HG02943 (cell line): ENCODE data around the gene RSF1.

Experiments
- ATAC-seq: cut with Tn5 transposase; IDR thresholded peaks from one replicate; pipeline ENCODE4 v1.9.1; 2021; ENCODE audit warnings: mild to moderate bottlenecking, low read depth, moderate library complexity; ENCODE audit not compliant: unreplicated experiment

RSF1 gene

GRCh38 chr11:77699425-77699824, 121.1 kb downstream of the RSF1 start:
- no peak for ATAC-seq

- no peak for ATAC-seq
These were observed 121.6 kb downstream of the RSF1 start for GRCh38 chr11:77698896-77699295.

- no peak for ATAC-seq
These were observed 122.7 kb downstream of the RSF1 start for GRCh38 chr11:77697865-77698264.

- ATAC-seq = no peak
These were observed 125.1 kb downstream of the RSF1 start for GRCh38 chr11:77695417-77695816.

- ATAC-seq = no peak
These were observed 129.9 kb downstream of the RSF1 start for GRCh38 chr11:77690649-77691048.

- ATAC-seq = no peak
These were observed 133.4 kb downstream of the RSF1 start for GRCh38 chr11:77687088-77687487.

- ATAC-seq = no peak
These were observed 143.4 kb downstream of the RSF1 start for GRCh38 chr11:77677138-77677537.

- no peak for ATAC-seq
These were observed 148.3 kb downstream of the RSF1 start for GRCh38 chr11:77672264-77672663.

GRCh38 chr11:77669848-77670511, 150.5 kb downstream of the RSF1 start:
- ATAC-seq = no peak

GRCh38 chr11:77668760-77669159, 151.8 kb downstream of the RSF1 start:
- ATAC-seq = no peak

GRCh38 chr11:77665240-77665965, 155.1 kb downstream of the RSF1 start:
- ATAC-seq = no peak

- no peak for ATAC-seq
These were observed 158.9 kb downstream of the RSF1 start for GRCh38 chr11:77661670-77662069.

- no peak for ATAC-seq
These were observed 159.6 kb downstream of the RSF1 start for GRCh38 chr11:77660947-77661346.

- ATAC-seq = no peak
These were observed 162.1 kb downstream of the RSF1 start for GRCh38 chr11:77658213-77659013.

- ATAC-seq = no peak
These were observed 164.2 kb downstream of the RSF1 start for GRCh38 chr11:77656362-77656761.

- ATAC-seq = no peak
These were observed 165.6 kb downstream of the RSF1 start for GRCh38 chr11:77654770-77655434.

- no peak for ATAC-seq
These were observed 170.4 kb downstream of the RSF1 start for GRCh38 chr11:77650123-77650522.

- no peak for ATAC-seq
These were observed 172.7 kb downstream of the RSF1 start for GRCh38 chr11:77647654-77648305.

GRCh38 chr11:77644887-77645286, 175.6 kb downstream of the RSF1 start:
- no peak for ATAC-seq

- ATAC-seq = no peak
These were observed 178.3 kb downstream of the RSF1 start for GRCh38 chr11:77642228-77642627.
